GM12873 (cell line): Measurements from ENCODE around the gene NOC4L.

ENCODE experiments used
- CTCF ChIP-seq: IDR thresholded peaks from 2 replicates; pipeline ENCODE4 v1.5.1; 2012; ENCODE audit warnings: low read depth, mild to moderate bottlenecking, moderate library complexity, low read length, control low read depth; ENCODE audit not compliant: insufficient read depth; ENCODE audit errors: missing control alignments

Gene NOC4L

GRCh38 chr12:132175496-132176384 lies 31.5 kb downstream of the NOC4L start:
- TF ChIP-seq CTCF = no peak

- no peak for TF ChIP-seq CTCF
These were observed 32.2 kb downstream of the NOC4L start for GRCh38 chr12:132176385-132176919.

GRCh38 chr12:132176920-132177551 lies 32.8 kb downstream of the NOC4L start:
- TF ChIP-seq CTCF = no peak

GRCh38 chr12:132178316-132178715 lies 34.1 kb downstream of the NOC4L start:
- no peak for TF ChIP-seq CTCF

- peak; percentile 7 for TF ChIP-seq CTCF
These were observed 34.6 kb downstream of the NOC4L start for GRCh38 chr12:132178801-132179401.

- TF ChIP-seq CTCF = no peak
These were observed 35.4 kb downstream of the NOC4L start for GRCh38 chr12:132179431-132180362.
